MM.1S (cell line): ENCODE results near the gene PIR.

ENCODE experiments used
- DNase-seq: peaks from one replicate; pipeline ENCODE4 v3.0.0-alpha.2; 2015
- H2AFZ ChIP-seq: fragments of 300-600 bp; sonication (generic); 2 replicates; pipeline ENCODE4 v1.6.0; 2016; ENCODE audit warnings: antibody characterized with exemption, low read length
- H3F3A ChIP-seq: fragments of 300-600 bp; sonication (generic); 2 replicates; pipeline ENCODE4 v1.6.1; 2016; ENCODE audit warnings: mild to moderate bottlenecking, antibody characterized with exemption, low read length, moderate library complexity, mixed read lengths; ENCODE audit not compliant: insufficient read depth
- H3K27ac ChIP-seq: fragments of 300-600 bp; sonication (generic); 2 replicates; pipeline ENCODE4 v1.5.1; 2016; ENCODE audit warnings: mild to moderate bottlenecking, low read length
- H3K27me3 ChIP-seq: fragments of 300-600 bp; sonication (generic); replicated peaks from 2 replicates; pipeline ENCODE4 v1.6.0; 2016; ENCODE audit warnings: low read length; ENCODE audit not compliant: insufficient read depth
- H3K36me3 ChIP-seq: fragments of 300-600 bp; sonication (generic); replicated peaks from 2 replicates; pipeline ENCODE4 v1.6.1; 2016; ENCODE audit warnings: mild to moderate bottlenecking, low read length, mixed read lengths; ENCODE audit not compliant: insufficient read depth
- H3K4me1 ChIP-seq: fragments of 300-600 bp; sonication (generic); 2 replicates; pipeline ENCODE4 v1.6.1; 2016; ENCODE audit warnings: low read length, mixed read lengths
- H3K4me2 ChIP-seq: fragments of 300-600 bp; sonication (generic); 2 replicates; pipeline ENCODE4 v1.6.0; 2016; ENCODE audit warnings: low read depth, low read length
- H3K4me3 ChIP-seq: fragments of 300-600 bp; sonication (generic); 2 replicates; pipeline ENCODE4 v1.5.1; 2016; ENCODE audit warnings: low read length, mixed read lengths
- H3K79me2 ChIP-seq: fragments of 300-600 bp; sonication (generic); 2 replicates; pipeline ENCODE4 v1.6.1; 2016; ENCODE audit warnings: mixed run types, low read length, mixed read lengths
- H3K9ac ChIP-seq: fragments of 300-600 bp; sonication (generic); 2 replicates; pipeline ENCODE4 v1.6.1; 2016; ENCODE audit warnings: low read length, mixed read lengths
- H3K9me2 ChIP-seq: fragments of 300-600 bp; sonication (generic); replicated peaks from 2 replicates; pipeline ENCODE4 v1.6.1; 2016; ENCODE audit warnings: mild to moderate bottlenecking, low read length, mixed read lengths; ENCODE audit not compliant: insufficient read depth
- H3K9me3 ChIP-seq: fragments of 300-600 bp; sonication (generic); replicated peaks from 2 replicates; pipeline ENCODE4 v1.6.1; 2016; ENCODE audit warnings: mild to moderate bottlenecking, low read length, mixed read lengths; ENCODE audit not compliant: insufficient read depth
- H4K20me1 ChIP-seq: fragments of 300-600 bp; sonication (generic); 2 replicates; pipeline ENCODE4 v1.6.1; 2016; ENCODE audit warnings: mild to moderate bottlenecking, low read length, moderate library complexity, mixed read lengths; ENCODE audit not compliant: insufficient read depth
- EZH2 ChIP-seq: fragments of 300-600 bp; sonication (generic); optimal IDR thresholded peaks from 2 replicates; pipeline ENCODE3; 2017; ENCODE audit warnings: low read depth, mild to moderate bottlenecking, antibody characterized with exemption, low read length, mixed read lengths
- EZH2phosphoT487 ChIP-seq: fragments of 300-600 bp; sonication (generic); IDR thresholded peaks from 2 replicates; pipeline ENCODE4 v1.6.1; 2018; ENCODE audit warnings: antibody characterized with exemption, low read length
- TF ChIP-seq, protein P1 (sequence below): fragments of 300-600 bp; sonication (generic); IDR thresholded peaks from 2 replicates; pipeline ENCODE4 v1.5.1; 2016; ENCODE audit warnings: antibody characterized with exemption, low read length, mixed read lengths

Gene PIR

DNA sequence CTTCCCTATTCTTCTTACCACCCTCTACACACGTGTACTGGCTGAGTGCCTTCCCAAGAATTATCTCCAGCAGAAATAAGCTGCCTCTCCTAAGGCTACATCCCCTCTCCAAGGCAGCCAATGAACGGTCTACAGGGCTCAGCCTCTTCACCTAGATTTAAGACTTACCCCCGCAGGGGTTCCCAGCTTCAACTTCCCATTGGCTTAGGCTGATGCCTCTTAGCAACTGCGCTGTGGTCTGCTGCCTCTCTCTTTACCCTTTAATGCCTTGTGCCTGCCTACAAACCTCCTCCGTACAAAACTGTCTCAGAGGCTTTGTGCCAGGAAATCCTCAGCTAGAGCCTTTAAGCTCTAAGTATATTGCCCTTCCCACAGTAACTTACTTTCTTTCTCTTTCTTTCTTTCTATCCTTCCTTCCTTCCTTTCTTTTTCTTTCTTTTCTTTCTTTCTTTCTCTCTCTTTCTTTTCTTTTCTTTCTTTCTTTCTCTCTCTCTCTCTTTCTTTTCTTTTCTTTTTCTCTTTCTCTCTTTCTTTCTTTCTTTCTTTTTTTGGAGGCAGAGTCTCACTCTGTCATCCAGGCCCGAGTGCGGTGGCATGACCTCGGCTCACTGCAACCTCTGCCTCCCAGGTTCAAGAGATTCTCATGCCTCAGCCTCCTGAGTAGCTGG lies 142.7 kb downstream of the PIR start:
- Histone ChIP-seq H3K27me3 (no peaks in the 10 kb centered on the region), H3K9me3 (no peaks in the 10 kb centered on the region), H3K4me1 (no peaks in the 10 kb centered on the region), H3K36me3 (no peaks in the 10 kb centered on the region), H3K4me3 (no peak overlapping the region), H3K79me2 (no peaks in the 10 kb centered on the region), H3K4me2 (no peak overlapping the region), H3K9ac (no peak overlapping the region), H3K9me2 (no peaks in the 10 kb centered on the region), H4K20me1 (no peaks in the 10 kb centered on the region), H3F3A (no peaks in the 10 kb centered on the region), H2AFZ (no peak overlapping the region), H3K27ac (no peak overlapping the region)
- DNase-seq, result no peak
- no peak for TF ChIP-seq EZH2phosphoT487
- TF ChIP-seq, protein P1, sequence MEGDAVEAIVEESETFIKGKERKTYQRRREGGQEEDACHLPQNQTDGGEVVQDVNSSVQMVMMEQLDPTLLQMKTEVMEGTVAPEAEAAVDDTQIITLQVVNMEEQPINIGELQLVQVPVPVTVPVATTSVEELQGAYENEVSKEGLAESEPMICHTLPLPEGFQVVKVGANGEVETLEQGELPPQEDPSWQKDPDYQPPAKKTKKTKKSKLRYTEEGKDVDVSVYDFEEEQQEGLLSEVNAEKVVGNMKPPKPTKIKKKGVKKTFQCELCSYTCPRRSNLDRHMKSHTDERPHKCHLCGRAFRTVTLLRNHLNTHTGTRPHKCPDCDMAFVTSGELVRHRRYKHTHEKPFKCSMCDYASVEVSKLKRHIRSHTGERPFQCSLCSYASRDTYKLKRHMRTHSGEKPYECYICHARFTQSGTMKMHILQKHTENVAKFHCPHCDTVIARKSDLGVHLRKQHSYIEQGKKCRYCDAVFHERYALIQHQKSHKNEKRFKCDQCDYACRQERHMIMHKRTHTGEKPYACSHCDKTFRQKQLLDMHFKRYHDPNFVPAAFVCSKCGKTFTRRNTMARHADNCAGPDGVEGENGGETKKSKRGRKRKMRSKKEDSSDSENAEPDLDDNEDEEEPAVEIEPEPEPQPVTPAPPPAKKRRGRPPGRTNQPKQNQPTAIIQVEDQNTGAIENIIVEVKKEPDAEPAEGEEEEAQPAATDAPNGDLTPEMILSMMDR, result no peak
- no peak for TF ChIP-seq EZH2

DNA sequence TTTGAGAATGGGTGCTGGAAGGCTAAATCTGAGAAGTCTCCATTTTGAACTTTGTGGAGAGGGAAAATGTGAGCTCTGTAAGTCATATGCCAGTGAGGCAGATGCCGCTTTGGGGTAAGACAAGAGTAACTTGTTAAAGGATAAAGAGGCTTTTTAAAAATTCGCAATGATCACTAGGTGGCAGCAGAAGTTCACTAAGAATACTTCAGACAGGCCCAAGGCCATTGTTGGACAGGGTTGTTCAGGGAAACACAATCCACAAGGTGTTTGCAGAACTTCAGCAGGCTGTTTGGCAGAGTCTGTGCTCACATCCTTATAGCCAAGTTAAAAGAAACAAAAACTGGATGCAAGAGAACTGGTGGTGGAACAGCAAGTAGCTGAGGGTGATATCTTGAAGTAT lies 144.1 kb downstream of the PIR start:
- DNase-seq, result peak; percentile 47
- no peaks in the 10 kb centered on the region for H3K36me3 ChIP-seq

DNA sequence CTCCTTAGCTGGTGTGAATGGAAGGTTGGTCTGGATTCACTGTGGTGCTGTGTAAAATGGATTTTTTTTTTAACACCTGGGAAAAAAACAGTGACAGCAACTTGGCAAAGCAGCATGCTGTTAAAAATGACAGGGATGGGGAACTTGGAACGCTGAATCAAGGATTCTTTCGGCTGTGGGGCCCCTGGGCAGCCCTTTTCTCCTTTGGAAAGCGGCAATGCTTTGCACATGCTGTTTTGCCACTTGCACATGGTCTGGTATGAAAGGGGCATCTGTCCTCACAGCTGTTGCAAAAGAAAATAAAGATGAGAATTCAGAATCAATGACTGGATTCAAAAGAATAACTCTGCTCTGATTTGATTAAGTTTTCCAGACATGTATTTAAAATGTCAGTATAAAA lies 147.2 kb downstream of the PIR start:
- Histone ChIP-seq H3K9me2 (no peaks in the 10 kb centered on the region), H3K4me2 (no peak overlapping the region), H3K27ac (no peak overlapping the region), H3K27me3 (no peaks in the 10 kb centered on the region), H3K36me3 (no peaks in the 10 kb centered on the region), H3K4me1 (no peaks in the 10 kb centered on the region), H3K4me3 (no peak overlapping the region), H3K79me2 (no peaks in the 10 kb centered on the region), H4K20me1 (no peaks in the 10 kb centered on the region), H3F3A (no peaks in the 10 kb centered on the region), H3K9ac (no peak overlapping the region), H3K9me3 (no peaks in the 10 kb centered on the region), H2AFZ (no peak overlapping the region)
- DNase-seq, result no peak
- TF ChIP-seq EZH2phosphoT487 (no peak), EZH2 (no peak)
- TF ChIP-seq, protein P1, result no peak

More for the DNA sequence above, 144.1 kb downstream of the PIR start:
- Histone ChIP-seq H3K4me1 (no peaks in the 10 kb centered on the region), H3K4me2 (no peak overlapping the region), H3F3A (no peaks in the 10 kb centered on the region), H3K9ac (no peak overlapping the region), H2AFZ (no peak overlapping the region), H3K4me3 (no peak overlapping the region), H3K9me3 (no peaks in the 10 kb centered on the region), H4K20me1 (no peaks in the 10 kb centered on the region), H3K27me3 (no peaks in the 10 kb centered on the region), H3K79me2 (no peaks in the 10 kb centered on the region), H3K27ac (no peak overlapping the region), H3K9me2 (no peaks in the 10 kb centered on the region)
- TF ChIP-seq, protein P1, result peak; percentile 39
- no peak for TF ChIP-seq EZH2phosphoT487
